A549 (cell line): ENCODE results near the gene DGCR2. TPM values are rescaled to one million over a fixed set of nuclear protein-coding genes. Genes with fewer than 3 reads are reported as not detected.

Source experiments
- ATAC-seq, 2 experiments: fragments of 200-7000 bp in 1 of 2; fragments of >200 bp in 1 of 2; cut with Nextera tagmentation in 1 of 2; cut with Tn5 transposase in 1 of 2; 3 replicates each; pipeline versions ENCODE4 v1.8.0 to v1.9.1; 2018 to 2020; ENCODE audit warnings: mild to moderate bottlenecking in 1 of 2, moderate library complexity in 1 of 2
- CTCF ChIA-PET: fragments of 300-600 bp; sonication (Branson Sonifier 250); formaldehyde crosslinking; extraction: SDS; loops from one replicate; lab custom pipeline; 2021; ENCODE audit warnings: antibody characterized with exemption, inconsistent platforms; lab: Yijun Ruan, JAX
- POLR2A ChIA-PET: fragments of 350-600 bp; formaldehyde crosslinking; extraction: SDS; loops from one replicate; lab custom pipeline; 2021; ENCODE audit warnings: antibody characterized with exemption, inconsistent platforms; lab: Yijun Ruan, JAX
- DNase-seq, 2 experiments: peaks; one replicate each; pipeline versions ENCODE4 v3.0.0 to v3.0.0-alpha.2; 2011 to 2016; ENCODE audit warnings: low read depth in 1 of 2, low spot score in 1 of 2
- FAIRE-seq: peaks from 2 replicates; lab custom pipeline; 2011; peaks lifted over from hg19 to GRCh38; lab: Jason Lieb, UNC
- H3K27ac ChIP-seq, 2 experiments: fragments of >200 bp; sonication (Bioruptor Twin); formaldehyde crosslinking; 3 replicates each; pipeline ENCODE4 v1.5.1; 2016 to 2017
- H3K4me1 ChIP-seq: fragments of >200 bp; sonication (Bioruptor Twin); formaldehyde crosslinking; 3 replicates; pipeline ENCODE4 v1.6.1; 2016
- H3K4me2 ChIP-seq: fragments of >200 bp; sonication (Bioruptor Twin); formaldehyde crosslinking; 3 replicates; pipeline ENCODE4 v1.6.1; 2016
- H3K4me3 ChIP-seq: fragments of >200 bp; sonication (Bioruptor Twin); formaldehyde crosslinking; 3 replicates; pipeline ENCODE4 v1.5.1; 2016
- H3K9me3 ChIP-seq: fragments of >200 bp; sonication (Bioruptor Twin); formaldehyde crosslinking; 3 replicates; pipeline ENCODE4 v1.6.1; 2016
- CBX2 ChIP-seq: fragments of 200-600 bp; sonication (generic); IDR thresholded peaks from 2 replicates; pipeline ENCODE4 v1.6.1; 2016; ENCODE audit warnings: low read depth, mild to moderate bottlenecking, borderline replicate concordance
- CBX8 ChIP-seq: fragments of 200-600 bp; sonication (generic); IDR thresholded peaks from 2 replicates; pipeline ENCODE4 v1.6.1; 2016
- CEBPB ChIP-seq, 2 experiments: fragments of >200 bp in 1 of 2; sonication (Bioruptor Twin) in 1 of 2; formaldehyde crosslinking in 1 of 2; IDR thresholded peaks; 2 replicates each; pipeline ENCODE4 v1.6.1; 2012 to 2016
- CHD2 ChIP-seq: fragments of 150-350 bp; IDR thresholded peaks from 2 replicates; pipeline ENCODE4 v1.6.1; 2014; ENCODE audit warnings: low read length; ENCODE audit not compliant: partially characterized antibody
- EHMT2 ChIP-seq: fragments of 200-600 bp; sonication (generic); IDR thresholded peaks from 2 replicates; pipeline ENCODE4 v1.6.1; 2016; ENCODE audit warnings: antibody characterized with exemption, low read depth, mild to moderate bottlenecking, moderate library complexity
- ELK1 ChIP-seq: fragments of 150-350 bp; IDR thresholded peaks from 2 replicates; pipeline ENCODE4 v1.6.1; 2014; ENCODE audit warnings: low read depth, mild to moderate bottlenecking, low read length
- EP300 ChIP-seq, 2 experiments: fragments of >200 bp; sonication (Bioruptor Twin); formaldehyde crosslinking; IDR thresholded peaks; 2 replicates in 1 of 2; 3 replicates in 1 of 2; pipeline ENCODE4 v1.6.1; 2016 to 2017
- ESRRA ChIP-seq: fragments of 150-350 bp; IDR thresholded peaks from 2 replicates; pipeline ENCODE4 v1.6.1; 2014; ENCODE audit warnings: mild to moderate bottlenecking, low read length, borderline replicate concordance
- FOXS1 ChIP-seq: fragments of 250-450 bp; sonication (Bioruptor Pico); IDR thresholded peaks from 2 replicates; pipeline ENCODE4 v1.5.0; 2020; ENCODE audit warnings: mild to moderate bottlenecking, moderate library complexity
- HDAC2 ChIP-seq: fragments of 200-600 bp; sonication (generic); IDR thresholded peaks from 2 replicates; pipeline ENCODE4 v1.6.1; 2016
- HMGXB4 ChIP-seq: fragments of 250-450 bp; sonication (Bioruptor Pico); IDR thresholded peaks from 2 replicates; pipeline ENCODE4 v1.5.0; 2021; ENCODE audit warnings: mild to moderate bottlenecking, moderate library complexity, borderline replicate concordance
- HOXB13 ChIP-seq: fragments of 250-450 bp; sonication (Bioruptor Pico); IDR thresholded peaks from 2 replicates; pipeline ENCODE4 v1.5.0; 2020; ENCODE audit warnings: low read depth, mild to moderate bottlenecking, moderate library complexity
- HOXB5 ChIP-seq: fragments of 250-450 bp; sonication (Bioruptor Pico); IDR thresholded peaks from 2 replicates; pipeline ENCODE4 v1.5.0; 2020; ENCODE audit warnings: mild to moderate bottlenecking, moderate library complexity
- MAX ChIP-seq: IDR thresholded peaks from 2 replicates; pipeline ENCODE4 v1.6.1; 2012
- MYC ChIP-seq: IDR thresholded peaks from 2 replicates; pipeline ENCODE4 v1.6.1; 2012; ENCODE audit warnings: mild to moderate bottlenecking, inconsistent platforms, low read length, improper control_type of control experiment, borderline replicate concordance
- PHF8 ChIP-seq: fragments of 200-600 bp; sonication (generic); IDR thresholded peaks from 2 replicates; pipeline ENCODE4 v1.6.1; 2016; ENCODE audit warnings: low read depth, mild to moderate bottlenecking, antibody characterized with exemption, moderate library complexity, borderline replicate concordance
- POLR2A ChIP-seq: IDR thresholded peaks from 2 replicates; pipeline ENCODE4 v1.6.1; 2012; ENCODE audit warnings: mild to moderate bottlenecking, low read length
- POLR2AphosphoS2 ChIP-seq: conservative IDR thresholded peaks from 2 replicates; pipeline ENCODE4 v1.6.1; 2012; ENCODE audit warnings: low read length, improper control_type of control experiment, inconsistent platforms
- SREBF2 ChIP-seq: fragments of 450-650 bp; IDR thresholded peaks from 2 replicates; pipeline ENCODE4 v1.6.1; 2014; ENCODE audit warnings: mild to moderate bottlenecking, moderate library complexity
- TFCP2L1 ChIP-seq: fragments of 250-450 bp; sonication (Bioruptor Pico); IDR thresholded peaks from 2 replicates; pipeline ENCODE4 v1.5.0; 2021; ENCODE audit warnings: mild to moderate bottlenecking
- USF2 ChIP-seq: fragments of 450-650 bp; IDR thresholded peaks from 2 replicates; pipeline ENCODE4 v1.6.1; 2014; ENCODE audit warnings: antibody characterized with exemption
- ZC3H11A ChIP-seq: fragments of 450-650 bp; IDR thresholded peaks from 2 replicates; pipeline ENCODE4 v1.6.1; 2014; ENCODE audit warnings: antibody characterized with exemption, mild to moderate bottlenecking
- ZNF302 ChIP-seq: fragments of 250-450 bp; sonication (Bioruptor Pico); IDR thresholded peaks from 2 replicates; pipeline ENCODE4 v1.9.0; 2021; ENCODE audit warnings: inconsistent platforms, mild to moderate bottlenecking, moderate library complexity
- ZSCAN20 ChIP-seq: fragments of 250-450 bp; sonication (Bioruptor Pico); IDR thresholded peaks from 2 replicates; pipeline ENCODE4 v1.8.0; 2022; ENCODE audit warnings: mild to moderate bottlenecking, moderate library complexity
- WGBS: methylation state at CpG from one replicate; pipeline ENCODE4 v1.1.6; 2017; ENCODE audit errors: missing lambda C conversion rate; 5-methylcytosine and 5-hydroxymethylcytosine counted together
- polyA plus RNA-seq, 4 experiments: library from polyadenylated mRNA; depleted of rRNA in 3 of 4; stranded (reverse); fragments of >200 nt; fragmentation: RNase III in 1 of 4; extraction: RNeasy Plus Mini Kit Qiagen cat#74134 plus additional on column Dnase treatment in 1 of 4; gene quantifications; 2 replicates in 3 of 4; 3 replicates in 1 of 4; pipeline ENCODE4 v1.2.3, GENCODE V29; 2011 to 2017
- TF ChIP-seq, protein P1 (sequence below): fragments of >200 bp; sonication (Bioruptor Twin); formaldehyde crosslinking; IDR thresholded peaks from 3 replicates; pipeline ENCODE4 v1.5.1; 2016
- TF ChIP-seq, protein P2 (sequence below): fragments of >200 bp; sonication (Bioruptor Twin); formaldehyde crosslinking; IDR thresholded peaks from 2 replicates; pipeline ENCODE4 v1.6.1; 2016
- TF ChIP-seq, protein P3 (sequence below): IDR thresholded peaks from 2 replicates; pipeline ENCODE4 v1.6.1; 2012

Gene DGCR2
- polyA plus RNA-seq, 2 of the 4 experiments (the other 2 are of a cell fraction), result 10.6 to 17.9 TPM

DNA sequence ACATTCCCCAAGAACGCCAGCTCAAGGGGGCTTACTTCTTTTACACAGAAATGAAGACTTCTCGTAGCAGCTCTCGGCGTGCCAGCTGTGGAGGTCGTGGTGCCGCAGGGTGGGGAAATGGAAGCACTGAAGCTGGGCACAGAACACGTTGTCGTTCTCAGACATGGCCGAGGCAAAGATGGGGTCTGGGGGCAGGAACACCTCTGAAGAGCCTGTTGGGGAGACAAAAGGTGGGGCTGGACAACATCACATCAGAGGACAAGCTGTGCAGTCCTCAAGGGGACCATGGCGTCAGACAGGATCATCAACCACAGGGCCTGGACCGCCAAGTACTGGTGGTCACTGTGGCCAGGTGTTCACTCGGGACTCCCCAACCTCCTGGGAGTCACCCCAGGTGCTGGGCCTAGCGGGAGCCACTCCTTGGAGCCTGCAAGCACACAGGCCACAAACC, 65.2 kb downstream of the DGCR2 start:
- FAIRE-seq (no peak), DNase-seq (no peak), ATAC-seq (no peak)
- POLR2A ChIA-PET, result no interaction called here
- H3K4me1 ChIP-seq, result peaks cover 13% of the 10 kb centered on the region
- TF ChIP-seq HOXB5 (CRISPR knock-in tag) (no peak), ZNF302 (CRISPR knock-in tag) (no peak), ELK1 (no peak), CEBPB (IDR thresholded peaks at IDR 0.05) (no peak), HOXB13 (no peak), USF2 (no peak), MYC (no peak), ESRRA (no peak), POLR2AphosphoS2 (no peak), HDAC2 (no peak), CHD2 (no peak), EHMT2 (no peak)
- TF ChIP-seq, all 56 proteins: peak for 0
- no peaks in the 10 kb centered on the region for H3K9me3 ChIP-seq
- no peak overlapping the region for H3K4me3 ChIP-seq
- no peak overlapping the region for H3K4me2 ChIP-seq
- CTCF ChIA-PET, result interaction anchor here (1.0 kb wide), 1 partner anchor 9 kb away, joined by 3 read pairs; no protein-coding TSS in a partner anchor
- no peak overlapping the region for H3K27ac ChIP-seq
- WGBS, result 92% methylated on average over 13 of the region's 13 CpGs

DNA sequence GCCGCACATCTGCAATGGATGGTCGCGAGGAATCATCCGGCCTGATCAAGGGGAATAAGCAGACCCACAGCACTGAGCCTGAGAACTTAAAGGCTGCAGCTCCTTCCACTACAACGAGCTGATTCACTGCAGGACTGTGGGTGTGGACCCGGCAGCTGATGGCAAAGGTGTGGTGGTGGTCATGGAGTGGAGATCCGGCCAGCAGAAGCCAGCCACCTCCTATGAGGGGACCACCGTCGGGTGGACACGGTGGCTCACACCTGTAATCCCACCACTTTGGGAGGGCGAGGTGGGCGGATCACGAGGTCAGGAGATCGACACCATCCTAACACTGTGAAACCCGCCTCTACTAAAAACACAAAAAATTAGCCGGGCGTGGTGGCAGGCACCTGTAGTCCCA, 66.4 kb downstream of the DGCR2 start:
- FAIRE-seq, result no peak
- CTCF ChIA-PET, result interaction anchor here (0.7 kb wide), 1 partner anchor 89 kb away, joined by 3 read pairs; no protein-coding TSS in a partner anchor
- Histone ChIP-seq H3K9me3 (no peaks in the 10 kb centered on the region), H3K4me1 (peaks cover 10% of the 10 kb centered on the region), H3K4me2 (no peak overlapping the region), H3K4me3 (no peak overlapping the region), H3K27ac (no peak overlapping the region)
- no peak for ATAC-seq
- TF ChIP-seq, protein P1, sequence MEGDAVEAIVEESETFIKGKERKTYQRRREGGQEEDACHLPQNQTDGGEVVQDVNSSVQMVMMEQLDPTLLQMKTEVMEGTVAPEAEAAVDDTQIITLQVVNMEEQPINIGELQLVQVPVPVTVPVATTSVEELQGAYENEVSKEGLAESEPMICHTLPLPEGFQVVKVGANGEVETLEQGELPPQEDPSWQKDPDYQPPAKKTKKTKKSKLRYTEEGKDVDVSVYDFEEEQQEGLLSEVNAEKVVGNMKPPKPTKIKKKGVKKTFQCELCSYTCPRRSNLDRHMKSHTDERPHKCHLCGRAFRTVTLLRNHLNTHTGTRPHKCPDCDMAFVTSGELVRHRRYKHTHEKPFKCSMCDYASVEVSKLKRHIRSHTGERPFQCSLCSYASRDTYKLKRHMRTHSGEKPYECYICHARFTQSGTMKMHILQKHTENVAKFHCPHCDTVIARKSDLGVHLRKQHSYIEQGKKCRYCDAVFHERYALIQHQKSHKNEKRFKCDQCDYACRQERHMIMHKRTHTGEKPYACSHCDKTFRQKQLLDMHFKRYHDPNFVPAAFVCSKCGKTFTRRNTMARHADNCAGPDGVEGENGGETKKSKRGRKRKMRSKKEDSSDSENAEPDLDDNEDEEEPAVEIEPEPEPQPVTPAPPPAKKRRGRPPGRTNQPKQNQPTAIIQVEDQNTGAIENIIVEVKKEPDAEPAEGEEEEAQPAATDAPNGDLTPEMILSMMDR, result no peak
- no peak for TF ChIP-seq FOXS1 (CRISPR knock-in tag)
- DNase-seq, result no peak
- POLR2A ChIA-PET, result no interaction called here
- 92% methylated on average over 13 of the region's 17 CpGs for WGBS

GRCh38 chr22:19052941-19053541, 69.2 kb downstream of the DGCR2 start:
- ATAC-seq, result no peak
- FAIRE-seq, result no peak
- no peak for DNase-seq
- 95% methylated on average over 4 of the region's 4 CpGs for WGBS
- ChIA-PET CTCF (no interaction called here), POLR2A (no interaction called here)
- H3K4me2 ChIP-seq, result no peak overlapping the region
- no peak overlapping the region for H3K27ac ChIP-seq
- H3K4me1 ChIP-seq, result no peaks in the 10 kb centered on the region
- no peaks in the 10 kb centered on the region for H3K9me3 ChIP-seq
- TF ChIP-seq SREBF2 (no peak), EP300 (IDR thresholded peaks at IDR 0.05) (no peak), POLR2A (no peak), EHMT2 (no peak), HMGXB4 (CRISPR knock-in tag) (no peak), CBX2 (no peak), USF2 (no peak), CBX8 (no peak), CHD2 (no peak), ZC3H11A (no peak), TFCP2L1 (no peak), ZSCAN20 (CRISPR knock-in tag) (no peak), PHF8 (no peak), MAX (no peak)
- TF ChIP-seq, protein P2, sequence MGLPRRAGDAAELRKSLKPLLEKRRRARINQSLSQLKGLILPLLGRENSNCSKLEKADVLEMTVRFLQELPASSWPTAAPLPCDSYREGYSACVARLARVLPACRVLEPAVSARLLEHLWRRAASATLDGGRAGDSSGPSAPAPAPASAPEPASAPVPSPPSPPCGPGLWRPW, result no peak
- TF ChIP-seq, protein P3, sequence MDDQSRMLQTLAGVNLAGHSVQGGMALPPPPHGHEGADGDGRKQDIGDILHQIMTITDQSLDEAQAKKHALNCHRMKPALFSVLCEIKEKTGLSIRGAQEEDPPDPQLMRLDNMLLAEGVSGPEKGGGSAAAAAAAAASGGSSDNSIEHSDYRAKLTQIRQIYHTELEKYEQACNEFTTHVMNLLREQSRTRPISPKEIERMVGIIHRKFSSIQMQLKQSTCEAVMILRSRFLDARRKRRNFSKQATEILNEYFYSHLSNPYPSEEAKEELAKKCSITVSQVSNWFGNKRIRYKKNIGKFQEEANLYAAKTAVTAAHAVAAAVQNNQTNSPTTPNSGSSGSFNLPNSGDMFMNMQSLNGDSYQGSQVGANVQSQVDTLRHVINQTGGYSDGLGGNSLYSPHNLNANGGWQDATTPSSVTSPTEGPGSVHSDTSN, result no peak
- no peak overlapping the region for H3K4me3 ChIP-seq
